ENCODE data around the gene MBNL2. TPM values are rescaled to one million over a fixed set of nuclear protein-coding genes. Genes with fewer than 3 reads are reported as not detected.
A peak's percentile ranks its signal among the peaks of the same experiment; 100 is the strongest.

The MBNL2 gene
- total and polyA plus RNA-seq, 2 of the 13 experiments (the other 11 are each of a cell fraction or from before 2014, with no cell fraction given): 30.8 to 59.0 TPM

DNA sequence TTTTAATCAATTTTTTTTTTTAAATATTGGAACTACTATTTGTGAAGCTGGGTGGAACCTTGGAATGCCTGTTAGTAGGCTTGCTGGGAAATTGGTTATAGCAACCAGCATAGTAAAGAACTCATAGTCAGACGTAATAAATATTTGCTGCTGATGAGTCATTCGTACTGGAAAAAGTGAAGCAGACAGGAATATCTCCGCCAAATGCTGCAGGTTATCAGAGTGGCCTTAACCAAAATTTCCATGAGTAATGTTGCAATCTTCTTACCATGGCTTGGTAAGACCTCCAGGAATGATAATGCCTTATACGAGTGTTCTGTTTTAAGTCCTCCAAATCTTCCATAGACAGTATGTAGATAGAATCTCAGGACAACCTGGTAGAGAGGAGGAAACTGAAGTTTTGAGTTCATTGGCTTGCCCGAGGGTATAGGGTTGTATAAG lies 34.2 kb downstream of the MBNL2 start (continued):
- TF ChIP-seq, protein P1, sequence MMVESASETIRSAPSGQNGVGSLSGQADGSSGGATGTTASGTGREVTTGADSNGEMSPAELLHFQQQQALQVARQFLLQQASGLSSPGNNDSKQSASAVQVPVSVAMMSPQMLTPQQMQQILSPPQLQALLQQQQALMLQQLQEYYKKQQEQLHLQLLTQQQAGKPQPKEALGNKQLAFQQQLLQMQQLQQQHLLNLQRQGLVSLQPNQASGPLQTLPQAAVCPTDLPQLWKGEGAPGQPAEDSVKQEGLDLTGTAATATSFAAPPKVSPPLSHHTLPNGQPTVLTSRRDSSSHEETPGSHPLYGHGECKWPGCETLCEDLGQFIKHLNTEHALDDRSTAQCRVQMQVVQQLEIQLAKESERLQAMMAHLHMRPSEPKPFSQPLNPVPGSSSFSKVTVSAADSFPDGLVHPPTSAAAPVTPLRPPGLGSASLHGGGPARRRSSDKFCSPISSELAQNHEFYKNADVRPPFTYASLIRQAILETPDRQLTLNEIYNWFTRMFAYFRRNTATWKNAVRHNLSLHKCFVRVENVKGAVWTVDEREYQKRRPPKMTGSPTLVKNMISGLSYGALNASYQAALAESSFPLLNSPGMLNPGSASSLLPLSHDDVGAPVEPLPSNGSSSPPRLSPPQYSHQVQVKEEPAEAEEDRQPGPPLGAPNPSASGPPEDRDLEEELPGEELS (CRISPR knock-in tag; IDR thresholded peaks at IDR 0.05): peak; percentile 32; the same call in 1 of the 2 replicates
- peak; percentile 42; the same call in 1 of the 2 replicates for TF ChIP-seq SAP130 (CRISPR knock-in tag; IDR thresholded peaks at IDR 0.05; ENCODE audit: low read depth)
- no peak for TF ChIP-seq NRL (CRISPR knock-in tag; IDR thresholded peaks at IDR 0.05; ENCODE audit: borderline replicate concordance)
- no peak for TF ChIP-seq ZNF432 (CRISPR knock-in tag; IDR thresholded peaks at IDR 0.05; ENCODE audit: borderline replicate concordance)
- TF ChIP-seq, protein P2, sequence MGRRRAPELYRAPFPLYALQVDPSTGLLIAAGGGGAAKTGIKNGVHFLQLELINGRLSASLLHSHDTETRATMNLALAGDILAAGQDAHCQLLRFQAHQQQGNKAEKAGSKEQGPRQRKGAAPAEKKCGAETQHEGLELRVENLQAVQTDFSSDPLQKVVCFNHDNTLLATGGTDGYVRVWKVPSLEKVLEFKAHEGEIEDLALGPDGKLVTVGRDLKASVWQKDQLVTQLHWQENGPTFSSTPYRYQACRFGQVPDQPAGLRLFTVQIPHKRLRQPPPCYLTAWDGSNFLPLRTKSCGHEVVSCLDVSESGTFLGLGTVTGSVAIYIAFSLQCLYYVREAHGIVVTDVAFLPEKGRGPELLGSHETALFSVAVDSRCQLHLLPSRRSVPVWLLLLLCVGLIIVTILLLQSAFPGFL (CRISPR knock-in tag; IDR thresholded peaks at IDR 0.05): no peak
- no peak for TF ChIP-seq MEIS1 (CRISPR knock-in tag; IDR thresholded peaks at IDR 0.05; ENCODE audit: borderline replicate concordance)

DNA sequence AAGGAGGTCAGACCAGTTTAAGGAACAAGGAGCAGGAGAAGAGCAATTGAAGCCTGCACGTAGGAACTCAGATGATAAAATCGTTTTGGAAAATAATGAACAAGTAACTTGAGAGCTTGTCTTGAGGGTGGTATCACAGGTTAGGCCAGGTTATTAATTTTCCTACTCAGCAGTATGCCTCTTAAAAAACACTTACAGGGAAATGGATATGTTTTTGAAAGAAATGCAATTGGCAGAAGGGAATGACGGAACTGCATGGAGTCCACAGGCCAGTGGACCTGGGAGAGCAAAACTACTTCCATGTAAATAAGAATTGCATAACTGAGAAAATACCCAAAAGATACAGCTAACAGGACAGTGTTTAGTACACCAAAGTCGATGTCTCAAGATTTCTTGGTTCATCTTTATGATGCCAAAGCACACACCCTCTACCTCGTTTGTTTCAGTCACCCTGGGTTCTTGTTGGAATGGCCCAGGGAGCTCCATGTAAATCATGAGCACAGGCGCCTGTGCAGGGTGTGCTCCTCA lies 35.2 kb downstream of the MBNL2 start:
- no TSS peak for BruUV-seq (replicated peaks)
- in situ Hi-C loops (cut with HindIII; ENCODE audit: extremely low pct_ligation_motif_present, low pct_unique_long_range_greater_than_20kb): no loop called here
- Histone ChIP-seq H4K20me1 (ENCODE audit: insufficient read depth, low read length) (peaks cover 4% of the 10 kb centered on the region), H3K27ac (ENCODE audit: extremely low read length, insufficient read depth, low read length) (peak overlapping the region; percentile 92), H3K4me3 (replicated peaks in 1 of 3; ENCODE audit: insufficient read depth in 1 of 3, low read depth in 2 of 3, low read length in 3 of 3) (peak overlapping the region in 1 of 3 experiments; percentile 32; a peak in 1 of 6 replicates), H3K36me3 (replicated peaks in 1 of 2; ENCODE audit: control insufficient read depth in 1 of 2, insufficient read depth in 2 of 2, low read length in 2 of 2) (peaks cover 18 to 34% of the 10 kb centered on the region in 2 experiments), H3K4me1 (ENCODE audit: insufficient read depth, low read length) (peaks cover 80% of the 10 kb centered on the region), H3K79me2 (ENCODE audit: insufficient read depth, low read length) (peaks cover 98% of the 10 kb centered on the region), H3K9me3 (ENCODE audit: low read length) (no peaks in the 10 kb centered on the region), H3K9ac (ENCODE audit: insufficient read depth, low read depth, low read length) (peak overlapping the region; percentile 72), H3K4me2 (ENCODE audit: low read depth, low read length) (peak overlapping the region; percentile 52), H2AFZ (ENCODE audit: low read length) (no peak overlapping the region), H3K27me3 (ENCODE audit: control insufficient read depth in 1 of 2, insufficient read depth in 2 of 2, low read length in 2 of 2) (no peaks in the 10 kb centered on the region)
- ChIA-PET POLR2A (interaction anchor here (0.9 to 2.3 kb wide), 9 partner anchors 12 to 176 kb away, joined by 3 to 25 read pairs (median 3); partner anchors contain the start of gene MBNL2), CTCF (ENCODE audit: low intra/inter-chr PET ratio, low total read pairs) (interaction anchor here (0.6 kb wide), 1 partner anchor 33 kb away, joined by 3 read pairs; no protein-coding TSS in a partner anchor)
- ATAC-seq: peak; percentile 39
- DNase-seq (ENCODE audit: low spot score): no peak
- WGBS (ENCODE audit: low lambda C conversion rate): 56% methylated on average over 6 of the region's 6 CpGs
- intact Hi-C loops (cut with micrococcal nuclease; ENCODE audit: unreplicated experiment): loop anchor here (2.0 kb wide), 2 partner anchors 18 to 52 kb away; no protein-coding TSS in a partner anchor
- no peak for FAIRE-seq
- TF ChIP-seq ZNF773 (CRISPR knock-in tag; IDR thresholded peaks at IDR 0.05; ENCODE audit: borderline replicate concordance) (no peak), SUZ12 (IDR thresholded peaks at IDR 0.05; ENCODE audit: low read depth, low read length) (no peak), ZNF501 (CRISPR knock-in tag; IDR thresholded peaks at IDR 0.05) (no peak), NFKBIZ (CRISPR knock-in tag; IDR thresholded peaks at IDR 0.05) (no peak), MYC (CRISPR knock-in tag; IDR thresholded peaks at IDR 0.05; ENCODE audit: borderline replicate concordance) (no peak), ZNF383 (CRISPR knock-in tag; IDR thresholded peaks at IDR 0.05; ENCODE audit: borderline replicate concordance) (no peak), MZF1 (CRISPR knock-in tag; IDR thresholded peaks at IDR 0.05; ENCODE audit: borderline replicate concordance) (no peak), GATAD2A (CRISPR knock-in tag; IDR thresholded peaks at IDR 0.05) (peak; percentile 62; the same call in 1 of the 2 replicates), ZFP36L2 (CRISPR knock-in tag; IDR thresholded peaks at IDR 0.05) (no peak), KAT7 (CRISPR knock-in tag; IDR thresholded peaks at IDR 0.05; ENCODE audit: borderline replicate concordance) (0 out of 2 replicates have a peak, but pooled peaks have one; percentile 14), ZNF431 (CRISPR knock-in tag; IDR thresholded peaks at IDR 0.05; ENCODE audit: borderline replicate concordance, low read depth) (0 out of 2 replicates have a peak, but pooled peaks have one; percentile 16), ZNF234 (CRISPR knock-in tag; conservative IDR thresholded peaks at IDR 0.05) (no peak), HDAC2 (CRISPR knock-in tag; IDR thresholded peaks at IDR 0.05) (peak; percentile 26; the same call in 1 of the 2 replicates)
- TF ChIP-seq, protein P3, sequence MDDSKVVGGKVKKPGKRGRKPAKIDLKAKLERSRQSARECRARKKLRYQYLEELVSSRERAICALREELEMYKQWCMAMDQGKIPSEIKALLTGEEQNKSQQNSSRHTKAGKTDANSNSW (CRISPR knock-in tag; IDR thresholded peaks at IDR 0.05; ENCODE audit: borderline replicate concordance): no peak
- TF ChIP-seq, protein P4, sequence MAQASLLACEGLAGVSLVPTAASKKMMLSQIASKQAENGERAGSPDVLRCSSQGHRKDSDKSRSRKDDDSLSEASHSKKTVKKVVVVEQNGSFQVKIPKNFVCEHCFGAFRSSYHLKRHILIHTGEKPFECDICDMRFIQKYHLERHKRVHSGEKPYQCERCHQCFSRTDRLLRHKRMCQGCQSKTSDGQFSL (CRISPR knock-in tag; IDR thresholded peaks at IDR 0.05): no peak
